GM12891 (cell line): ENCODE data around the gene THSD4.

Source experiments
- PAX5 ChIP-seq: IDR thresholded peaks from 2 replicates; pipeline ENCODE4 v1.6.1; 2011; ENCODE audit warnings: low read length, moderate library complexity, mild to moderate bottlenecking; ENCODE audit not compliant: insufficient read depth, severe bottlenecking
- POLR2A ChIP-seq: IDR thresholded peaks from 2 replicates; pipeline ENCODE4 v1.6.1; 2011; ENCODE audit warnings: low read depth, low read length, control low read depth
- POLR2AphosphoS5 ChIP-seq: IDR thresholded peaks from 2 replicates; pipeline ENCODE4 v1.6.1; 2011; ENCODE audit warnings: low read depth, low read length, control low read depth
- POU2F2 ChIP-seq: IDR thresholded peaks from 2 replicates; pipeline ENCODE4 v1.6.1; 2011; ENCODE audit warnings: low read depth, mild to moderate bottlenecking, control low read depth, low read length, moderate library complexity
- SPI1 ChIP-seq: IDR thresholded peaks from 2 replicates; pipeline ENCODE4 v1.6.1; 2011; ENCODE audit warnings: low read depth, low read length, control low read depth
- TAF1 ChIP-seq: IDR thresholded peaks from 2 replicates; pipeline ENCODE4 v1.6.1; 2011; ENCODE audit warnings: low read depth, low read length, control low read depth

DNA sequence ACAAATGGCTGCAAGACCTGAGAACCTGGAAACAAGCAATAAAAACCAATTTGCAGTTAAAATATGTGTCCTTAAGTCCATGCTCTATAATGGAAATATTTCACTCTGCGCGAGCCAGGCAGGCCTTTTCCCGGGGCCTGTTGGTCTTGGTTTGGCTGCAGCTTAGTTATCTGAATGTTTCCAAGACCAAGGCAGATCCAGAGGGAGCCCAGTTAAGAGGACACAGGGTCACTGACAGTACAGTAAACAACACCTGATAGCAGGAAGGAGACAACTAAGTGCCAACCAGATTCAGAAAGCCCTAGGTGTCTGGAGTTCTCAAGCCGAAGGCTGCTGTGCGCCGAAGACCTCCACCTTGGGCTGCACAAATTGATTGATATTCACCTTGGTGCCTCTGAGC is 32.8 kb downstream of the THSD4 start:
- TF ChIP-seq POLR2AphosphoS5, result no peak
- no peak for TF ChIP-seq PAX5
- TF ChIP-seq POLR2A, result no peak
- TF ChIP-seq TAF1, result no peak
- no peak for TF ChIP-seq POU2F2
- TF ChIP-seq SPI1, result no peak
